Measurements from ENCODE around the gene DUSP9.

DUSP9 gene

DNA sequence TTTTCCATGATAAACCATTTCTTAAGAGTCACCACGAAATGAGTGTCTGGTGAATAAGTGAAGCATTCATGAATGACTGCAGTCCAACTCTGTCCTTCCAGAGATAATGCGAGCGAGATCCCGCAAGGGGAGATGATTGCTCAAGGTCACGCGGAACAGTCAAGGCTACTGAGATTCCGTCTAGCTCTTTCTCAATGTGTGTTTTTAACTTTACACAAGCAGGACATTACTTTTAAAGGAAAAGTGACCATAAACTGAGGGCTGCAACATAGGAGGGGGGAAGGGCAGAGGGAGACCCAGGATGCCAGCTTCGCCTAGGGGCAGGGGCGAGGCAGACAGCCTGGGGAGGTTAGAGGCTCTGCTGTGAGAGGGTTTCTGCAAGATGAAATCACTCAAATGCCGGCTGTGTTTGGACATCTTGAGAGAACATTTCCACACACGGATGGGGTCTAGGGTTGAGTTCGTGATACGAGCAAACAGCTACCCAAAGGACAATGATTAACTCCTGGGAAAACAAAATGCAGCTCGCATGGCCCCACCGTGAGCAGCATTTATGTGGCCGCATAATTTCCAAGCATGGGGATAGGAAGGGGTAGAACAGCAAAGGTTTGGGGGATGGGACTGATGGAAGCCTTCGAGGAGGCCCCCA lies 24.2 kb upstream of the DUSP9 start:
- WGBS (ENCODE audit: insufficient coverage, insufficient read length) = no CpG with 5 or more reads among the region's 17 CpGs
- no peak for DNase-seq (ENCODE audit: low read depth, low spot score)
- Histone ChIP-seq H3K27ac (ENCODE audit: low read length) (no peak overlapping the region), H3K27me3 (ENCODE audit: control insufficient read depth, insufficient read depth, low read length) (no peaks in the 10 kb centered on the region), H3K9me3 (ENCODE audit: control insufficient read depth, insufficient read depth, low read length) (no peaks in the 10 kb centered on the region), H3K4me3 (ENCODE audit: low read length) (no peak overlapping the region), H3K4me1 (ENCODE audit: control insufficient read depth, insufficient read depth, low read length) (no peaks in the 10 kb centered on the region; the same call in 1 of the 2 replicates), H3K36me3 (ENCODE audit: control insufficient read depth, insufficient read depth, low read length) (no peaks in the 10 kb centered on the region)

GRCh38 chrX:153623310-153624029 lies 23.5 kb upstream of the DUSP9 start:
- Histone ChIP-seq H3K36me3 (ENCODE audit: control insufficient read depth, insufficient read depth, low read length) (no peaks in the 10 kb centered on the region), H3K9me3 (ENCODE audit: control insufficient read depth, insufficient read depth, low read length) (no peaks in the 10 kb centered on the region), H3K4me3 (ENCODE audit: low read length) (no peak overlapping the region), H3K27me3 (ENCODE audit: control insufficient read depth, insufficient read depth, low read length) (no peaks in the 10 kb centered on the region), H3K4me1 (ENCODE audit: control insufficient read depth, insufficient read depth, low read length) (no peaks in the 10 kb centered on the region; the same call in 1 of the 2 replicates), H3K27ac (ENCODE audit: low read length) (no peak overlapping the region)
- no peak for DNase-seq (ENCODE audit: low read depth, low spot score)
- no CpG with 5 or more reads among the region's 16 CpGs for WGBS (ENCODE audit: insufficient coverage, insufficient read length)

GRCh38 chrX:153624196-153625091 lies 22.6 kb upstream of the DUSP9 start:
- H3K4me1 ChIP-seq (ENCODE audit: control insufficient read depth, insufficient read depth, low read length) = no peaks in the 10 kb centered on the region; the same call in 1 of the 2 replicates
- DNase-seq (ENCODE audit: low read depth, low spot score) = no peak

DNA sequence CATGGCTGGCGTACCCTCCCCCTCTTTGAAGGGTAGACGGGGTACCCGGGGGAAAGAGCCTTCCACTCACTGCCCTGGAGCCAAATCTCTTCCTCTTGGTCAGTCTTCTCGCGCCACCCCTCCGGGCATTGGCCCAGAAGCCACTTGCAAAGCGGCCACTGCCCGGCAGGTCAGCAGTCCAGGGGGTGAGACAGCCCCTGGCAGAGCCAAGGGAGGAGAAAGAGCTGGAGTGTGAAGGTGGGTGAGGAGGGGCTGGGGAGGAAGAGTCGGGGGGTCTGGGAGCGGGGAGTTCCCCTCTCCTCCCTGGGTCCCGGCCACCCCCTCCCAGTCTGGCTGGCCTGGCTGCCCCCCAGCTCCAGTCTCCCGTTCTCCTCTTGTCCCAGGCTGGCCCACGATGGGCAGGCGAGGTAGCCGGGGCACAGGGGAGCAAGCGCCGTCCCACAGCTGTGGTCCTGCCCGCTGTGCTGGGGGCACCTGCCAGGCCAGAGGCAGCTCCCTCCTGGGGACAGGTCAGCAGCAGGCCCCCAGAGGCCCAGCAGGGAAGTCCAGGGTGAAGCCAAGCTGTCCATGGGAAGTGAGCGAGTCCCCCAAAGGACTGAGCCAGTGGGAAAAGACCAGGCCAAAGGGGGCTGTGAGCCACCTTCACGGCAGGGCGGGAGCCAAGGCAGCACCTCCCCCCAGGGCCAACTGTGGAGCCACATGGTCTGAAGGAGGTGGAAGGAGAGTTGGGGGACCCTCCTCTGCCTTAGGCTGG lies 21.6 kb upstream of the DUSP9 start:
- WGBS (ENCODE audit: insufficient coverage, insufficient read length) = no CpG with 5 or more reads among the region's 21 CpGs
- H3K4me1 ChIP-seq (ENCODE audit: control insufficient read depth, insufficient read depth, low read length) = no peaks in the 10 kb centered on the region; the same call in 1 of the 2 replicates
- H3K27me3 ChIP-seq (ENCODE audit: control insufficient read depth, insufficient read depth, low read length) = no peaks in the 10 kb centered on the region
- no peak overlapping the region for H3K4me3 ChIP-seq (ENCODE audit: low read length)
- H3K9me3 ChIP-seq (ENCODE audit: control insufficient read depth, insufficient read depth, low read length) = no peaks in the 10 kb centered on the region
- DNase-seq (ENCODE audit: low read depth, low spot score) = no peak
- H3K36me3 ChIP-seq (ENCODE audit: control insufficient read depth, insufficient read depth, low read length) = no peaks in the 10 kb centered on the region
- no peak overlapping the region for H3K27ac ChIP-seq (ENCODE audit: low read length)

More at GRCh38 chrX:153624196-153625091, 22.6 kb upstream of the DUSP9 start:
- Histone ChIP-seq H3K27me3 (ENCODE audit: control insufficient read depth, insufficient read depth, low read length) (no peaks in the 10 kb centered on the region), H3K36me3 (ENCODE audit: control insufficient read depth, insufficient read depth, low read length) (no peaks in the 10 kb centered on the region), H3K27ac (ENCODE audit: low read length) (no peak overlapping the region), H3K9me3 (ENCODE audit: control insufficient read depth, insufficient read depth, low read length) (no peaks in the 10 kb centered on the region), H3K4me3 (ENCODE audit: low read length) (no peak overlapping the region)
- no CpG with 5 or more reads among the region's 15 CpGs for WGBS (ENCODE audit: insufficient coverage, insufficient read length)

DNA sequence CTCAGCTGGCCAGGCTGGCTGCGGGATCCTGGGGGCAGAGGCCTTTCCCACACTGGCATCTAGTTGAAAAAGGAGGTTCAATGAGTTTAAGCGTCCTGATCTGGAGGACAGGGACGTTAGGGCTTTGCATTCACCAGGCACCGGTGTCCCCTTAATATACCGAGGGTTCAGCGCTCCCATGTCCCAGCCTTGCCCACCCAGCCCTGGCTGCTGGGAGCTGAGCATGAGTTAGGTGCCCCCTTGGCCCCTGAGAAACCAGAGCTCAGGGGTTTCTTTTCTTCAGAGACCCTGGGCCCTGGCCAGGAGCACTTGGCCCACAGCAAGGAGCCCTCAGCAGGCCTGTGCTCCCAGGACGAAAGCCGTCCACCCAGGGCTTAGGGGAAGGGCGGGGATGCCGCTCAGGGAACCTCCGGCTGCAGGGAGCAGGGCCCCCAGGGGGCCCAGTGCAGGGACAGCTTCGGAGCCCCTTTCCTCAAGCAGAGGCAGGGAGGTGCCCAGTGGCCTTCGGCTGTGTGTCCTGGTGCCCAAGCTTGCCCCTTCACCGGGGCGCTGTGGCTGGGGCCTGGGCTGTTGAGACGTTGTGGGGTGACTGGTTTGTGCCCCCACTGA lies 20.9 kb upstream of the DUSP9 start:
- Histone ChIP-seq H3K27ac (ENCODE audit: low read length) (no peak overlapping the region), H3K4me1 (ENCODE audit: control insufficient read depth, insufficient read depth, low read length) (no peaks in the 10 kb centered on the region; the same call in 1 of the 2 replicates), H3K9me3 (ENCODE audit: control insufficient read depth, insufficient read depth, low read length) (no peaks in the 10 kb centered on the region), H3K27me3 (ENCODE audit: control insufficient read depth, insufficient read depth, low read length) (no peaks in the 10 kb centered on the region), H3K36me3 (ENCODE audit: control insufficient read depth, insufficient read depth, low read length) (no peaks in the 10 kb centered on the region), H3K4me3 (ENCODE audit: low read length) (no peak overlapping the region)
- no CpG with 5 or more reads among the region's 16 CpGs for WGBS (ENCODE audit: insufficient coverage, insufficient read length)
- no peak for DNase-seq (ENCODE audit: low read depth, low spot score)

GRCh38 chrX:153626863-153627674 lies 19.9 kb upstream of the DUSP9 start:
- no peak overlapping the region for H3K4me3 ChIP-seq (ENCODE audit: low read length)
- DNase-seq (ENCODE audit: low read depth, low spot score) = no peak
- no peaks in the 10 kb centered on the region for H3K9me3 ChIP-seq (ENCODE audit: control insufficient read depth, insufficient read depth, low read length)
- no peaks in the 10 kb centered on the region; the same call in 1 of the 2 replicates for H3K4me1 ChIP-seq (ENCODE audit: control insufficient read depth, insufficient read depth, low read length)
- H3K36me3 ChIP-seq (ENCODE audit: control insufficient read depth, insufficient read depth, low read length) = no peaks in the 10 kb centered on the region
- no peak overlapping the region for H3K27ac ChIP-seq (ENCODE audit: low read length)
- no CpG with 5 or more reads among the region's 35 CpGs for WGBS (ENCODE audit: insufficient coverage, insufficient read length)
- H3K27me3 ChIP-seq (ENCODE audit: control insufficient read depth, insufficient read depth, low read length) = no peaks in the 10 kb centered on the region

GRCh38 chrX:153627675-153628111 lies 19.3 kb upstream of the DUSP9 start:
- no peak for DNase-seq (ENCODE audit: low read depth, low spot score)
- WGBS (ENCODE audit: insufficient coverage, insufficient read length) = no CpG with 5 or more reads among the region's 15 CpGs
- Histone ChIP-seq H3K36me3 (ENCODE audit: control insufficient read depth, insufficient read depth, low read length) (no peaks in the 10 kb centered on the region), H3K4me1 (ENCODE audit: control insufficient read depth, insufficient read depth, low read length) (no peaks in the 10 kb centered on the region; the same call in 1 of the 2 replicates), H3K4me3 (ENCODE audit: low read length) (no peak overlapping the region), H3K27me3 (ENCODE audit: control insufficient read depth, insufficient read depth, low read length) (no peaks in the 10 kb centered on the region), H3K9me3 (ENCODE audit: control insufficient read depth, insufficient read depth, low read length) (no peaks in the 10 kb centered on the region), H3K27ac (ENCODE audit: low read length) (no peak overlapping the region)

DNA sequence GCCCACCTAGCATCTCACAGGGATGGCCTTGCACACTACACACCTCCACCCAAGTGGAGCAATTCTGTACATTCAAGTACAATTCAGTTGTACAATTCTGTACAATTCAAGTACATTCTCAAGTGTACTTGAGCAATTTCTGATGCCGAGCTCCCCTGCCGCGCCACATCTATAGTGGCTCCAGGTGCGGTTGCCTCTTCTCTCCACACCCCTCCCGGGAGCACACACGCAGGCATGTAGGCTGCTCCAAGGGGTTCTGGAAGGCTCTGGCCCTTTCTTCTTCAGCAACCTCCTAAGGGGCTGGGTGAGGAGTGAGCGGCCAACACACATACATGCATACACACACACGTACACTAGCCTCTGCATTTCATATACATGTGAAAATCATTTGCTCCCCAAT lies 18.9 kb upstream of the DUSP9 start:
- Histone ChIP-seq H3K4me1 (ENCODE audit: control insufficient read depth, insufficient read depth, low read length) (no peaks in the 10 kb centered on the region; the same call in 1 of the 2 replicates), H3K4me3 (ENCODE audit: low read length) (no peak overlapping the region), H3K9me3 (ENCODE audit: control insufficient read depth, insufficient read depth, low read length) (no peaks in the 10 kb centered on the region), H3K36me3 (ENCODE audit: control insufficient read depth, insufficient read depth, low read length) (no peaks in the 10 kb centered on the region), H3K27ac (ENCODE audit: low read length) (no peak overlapping the region), H3K27me3 (ENCODE audit: control insufficient read depth, insufficient read depth, low read length) (no peaks in the 10 kb centered on the region)
- no peak for DNase-seq (ENCODE audit: low read depth, low spot score)
- WGBS (ENCODE audit: insufficient coverage, insufficient read length) = no CpG with 5 or more reads among the region's 8 CpGs

- Histone ChIP-seq H3K9me3 (ENCODE audit: control insufficient read depth, insufficient read depth, low read length) (no peaks in the 10 kb centered on the region), H3K4me1 (ENCODE audit: control insufficient read depth, insufficient read depth, low read length) (no peaks in the 10 kb centered on the region; the same call in 1 of the 2 replicates), H3K36me3 (ENCODE audit: control insufficient read depth, insufficient read depth, low read length) (no peaks in the 10 kb centered on the region), H3K4me3 (ENCODE audit: low read length) (no peak overlapping the region), H3K27ac (ENCODE audit: low read length) (no peak overlapping the region), H3K27me3 (ENCODE audit: control insufficient read depth, insufficient read depth, low read length) (no peaks in the 10 kb centered on the region)
- no CpG with 5 or more reads among the region's 12 CpGs for WGBS (ENCODE audit: insufficient coverage, insufficient read length)
- no peak for DNase-seq (ENCODE audit: low read depth, low spot score)
These were observed 18.3 kb upstream of the DUSP9 start for GRCh38 chrX:153628665-153629064.

Data from iPS DF 6.9 (cell line).